SK-N-SH treated with all-trans-retinoic acid at 6 μM for 48 hours (cell line): ENCODE data around the gene BRAP.

Experiments used
- ATAC-seq: fragments of 200-7000 bp; cut with Tn5 transposase; 3 replicates; pipeline ENCODE4 v1.9.1; 2020; ENCODE audit warnings: mild to moderate bottlenecking, moderate library complexity
- ARNTL ChIP-seq: fragments of 450-650 bp; formaldehyde crosslinking; IDR thresholded peaks from 2 replicates; pipeline ENCODE4 v1.5.0; 2020; ENCODE audit warnings: low read depth, mild to moderate bottlenecking, moderate library complexity, borderline replicate concordance
- BACH2 ChIP-seq: fragments of 250-450 bp; sonication (Bioruptor Pico); IDR thresholded peaks from 2 replicates; pipeline ENCODE4 v1.9.0; 2021; ENCODE audit warnings: mild to moderate bottlenecking, borderline replicate concordance
- CSDC2 ChIP-seq: fragments of 250-450 bp; sonication (Bioruptor Pico); IDR thresholded peaks from 2 replicates; pipeline ENCODE4 v1.5.0; 2020; ENCODE audit warnings: mild to moderate bottlenecking, moderate library complexity
- ESRRG ChIP-seq: fragments of 250-450 bp; sonication (Bioruptor Pico); IDR thresholded peaks from 2 replicates; pipeline ENCODE4 v1.6.1; 2021; ENCODE audit warnings: mild to moderate bottlenecking
- GLIS3 ChIP-seq: fragments of 250-450 bp; sonication (Bioruptor Pico); IDR thresholded peaks from 2 replicates; pipeline ENCODE4 v1.5.0; 2020; ENCODE audit warnings: mild to moderate bottlenecking, moderate library complexity
- ISL1 ChIP-seq: fragments of 250-450 bp; sonication (Bioruptor Pico); IDR thresholded peaks from 2 replicates; pipeline ENCODE4 v2.1.2; 2022; ENCODE audit warnings: mild to moderate bottlenecking, moderate library complexity
- OSR1 ChIP-seq: fragments of 250-450 bp; sonication (Bioruptor Pico); IDR thresholded peaks from 2 replicates; pipeline ENCODE4 v1.8.0; 2022; ENCODE audit warnings: moderate library complexity, mild to moderate bottlenecking, inconsistent platforms
- PPARA ChIP-seq: fragments of 250-450 bp; sonication (Bioruptor Pico); IDR thresholded peaks from 2 replicates; pipeline ENCODE4 v1.5.0; 2020; ENCODE audit warnings: mild to moderate bottlenecking, borderline replicate concordance
- RARB ChIP-seq: fragments of 250-450 bp; sonication (Bioruptor Pico); IDR thresholded peaks from 2 replicates; pipeline ENCODE4 v1.8.0; 2021; ENCODE audit warnings: mild to moderate bottlenecking, moderate library complexity
- SNAI2 ChIP-seq: fragments of 250-450 bp; sonication (Bioruptor Pico); IDR thresholded peaks from 2 replicates; pipeline ENCODE4 v1.5.0; 2020; ENCODE audit warnings: mild to moderate bottlenecking, moderate library complexity
- TCF4 ChIP-seq: fragments of 250-450 bp; sonication (Bioruptor Pico); IDR thresholded peaks from 2 replicates; pipeline ENCODE4 v1.8.0; 2021; ENCODE audit warnings: mild to moderate bottlenecking, moderate library complexity, borderline replicate concordance
- TOX ChIP-seq: fragments of 250-450 bp; sonication (Bioruptor Pico); IDR thresholded peaks from 2 replicates; pipeline ENCODE4 v1.8.0; 2021; ENCODE audit warnings: mild to moderate bottlenecking, moderate library complexity, borderline replicate concordance
- ZC3H10 ChIP-seq: fragments of 250-450 bp; sonication (Bioruptor Pico); IDR thresholded peaks from 2 replicates; pipeline ENCODE4 v1.5.1; 2021; ENCODE audit warnings: mild to moderate bottlenecking, moderate library complexity
- ZFP3 ChIP-seq: fragments of 250-450 bp; sonication (Bioruptor Pico); IDR thresholded peaks from 2 replicates; pipeline ENCODE4 v1.5.0; 2020; ENCODE audit warnings: mild to moderate bottlenecking, moderate library complexity
- ZFP30 ChIP-seq: fragments of 450-650 bp; formaldehyde crosslinking; IDR thresholded peaks from 2 replicates; pipeline ENCODE4 v1.5.0; 2022; ENCODE audit warnings: mild to moderate bottlenecking, moderate library complexity
- ZNF565 ChIP-seq: fragments of 450-650 bp; formaldehyde crosslinking; conservative IDR thresholded peaks from 2 replicates; pipeline ENCODE4 v1.5.0; 2020; ENCODE audit warnings: low read depth, mild to moderate bottlenecking, moderate library complexity
- ZNF70 ChIP-seq: fragments of 450-650 bp; formaldehyde crosslinking; IDR thresholded peaks from 2 replicates; pipeline ENCODE4 v1.5.0; 2020; ENCODE audit warnings: mild to moderate bottlenecking, moderate library complexity
- ZNF8 ChIP-seq: fragments of 450-650 bp; formaldehyde crosslinking; IDR thresholded peaks from 2 replicates; pipeline ENCODE4 v1.5.0; 2020; ENCODE audit warnings: mild to moderate bottlenecking, moderate library complexity
- TF ChIP-seq, protein P1 (sequence below): fragments of 250-450 bp; sonication (Bioruptor Pico); IDR thresholded peaks from 2 replicates; pipeline ENCODE4 v1.8.0; 2021; ENCODE audit warnings: low read depth, mild to moderate bottlenecking, moderate library complexity, borderline replicate concordance
- TF ChIP-seq, protein P2 (sequence below): fragments of 250-450 bp; sonication (Bioruptor Pico); IDR thresholded peaks from 2 replicates; pipeline ENCODE4 v1.5.0; 2020; ENCODE audit warnings: mild to moderate bottlenecking, moderate library complexity
- TF ChIP-seq, protein P3 (sequence below): fragments of 250-450 bp; sonication (Bioruptor Pico); IDR thresholded peaks from 2 replicates; pipeline ENCODE4 v1.8.0; 2020; ENCODE audit warnings: mild to moderate bottlenecking, moderate library complexity, borderline replicate concordance

Gene BRAP

DNA sequence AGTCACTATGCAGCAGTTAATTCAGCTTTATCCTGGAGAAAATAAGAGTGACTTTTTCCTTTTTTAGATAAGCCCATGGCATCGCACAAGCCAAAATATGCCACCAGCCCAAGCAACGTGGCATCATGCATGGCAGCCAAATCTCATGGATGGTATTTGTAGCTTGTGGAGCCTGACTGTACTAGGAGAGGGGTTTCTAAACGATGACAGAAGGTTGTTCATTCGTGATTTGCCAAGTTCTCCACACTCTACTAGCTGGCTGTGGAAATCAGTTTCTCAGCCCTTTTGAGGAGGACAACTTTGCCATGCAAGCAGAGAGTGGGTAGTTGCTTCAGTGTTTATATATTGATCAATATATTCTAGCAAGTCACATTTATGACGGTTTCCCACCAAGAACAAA lies 45.2 kb downstream of the BRAP start:
- TF ChIP-seq GLIS3 (CRISPR knock-in tag) (no peak), ZNF70 (no peak), ARNTL (CRISPR knock-in tag) (no peak), ZFP30 (CRISPR knock-in tag) (no peak), PPARA (no peak), RARB (CRISPR knock-in tag) (no peak)
- TF ChIP-seq, protein P1, sequence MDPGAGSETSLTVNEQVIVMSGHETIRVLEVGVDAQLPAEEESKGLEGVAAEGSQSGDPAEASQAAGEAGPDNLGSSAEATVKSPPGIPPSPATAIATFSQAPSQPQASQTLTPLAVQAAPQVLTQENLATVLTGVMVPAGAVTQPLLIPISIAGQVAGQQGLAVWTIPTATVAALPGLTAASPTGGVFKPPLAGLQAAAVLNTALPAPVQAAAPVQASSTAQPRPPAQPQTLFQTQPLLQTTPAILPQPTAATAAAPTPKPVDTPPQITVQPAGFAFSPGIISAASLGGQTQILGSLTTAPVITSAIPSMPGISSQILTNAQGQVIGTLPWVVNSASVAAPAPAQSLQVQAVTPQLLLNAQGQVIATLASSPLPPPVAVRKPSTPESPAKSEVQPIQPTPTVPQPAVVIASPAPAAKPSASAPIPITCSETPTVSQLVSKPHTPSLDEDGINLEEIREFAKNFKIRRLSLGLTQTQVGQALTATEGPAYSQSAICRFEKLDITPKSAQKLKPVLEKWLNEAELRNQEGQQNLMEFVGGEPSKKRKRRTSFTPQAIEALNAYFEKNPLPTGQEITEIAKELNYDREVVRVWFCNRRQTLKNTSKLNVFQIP: no peak
- ATAC-seq: no peak

DNA sequence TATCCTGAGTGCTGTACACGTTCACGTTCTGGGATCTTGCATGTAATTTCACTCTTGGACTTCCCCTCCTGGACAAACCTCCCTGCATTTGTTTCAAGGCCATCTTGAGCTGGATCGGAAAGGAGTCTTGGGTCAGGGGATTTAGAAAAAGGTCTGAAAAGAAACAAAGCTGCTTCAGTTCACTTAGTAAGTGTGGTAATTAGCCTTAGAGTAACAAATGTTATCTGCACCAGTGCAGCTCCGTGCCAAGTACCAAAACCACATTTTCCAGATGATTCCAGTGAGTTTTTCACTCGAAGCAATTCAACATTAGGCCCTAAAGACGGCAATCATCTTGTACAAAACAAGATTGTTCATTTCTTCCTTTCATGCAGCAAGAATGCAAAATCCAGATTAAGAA lies 47.2 kb downstream of the BRAP start:
- no peak for TF ChIP-seq TOX
- TF ChIP-seq ZNF70: no peak
- no peak for TF ChIP-seq ARNTL (CRISPR knock-in tag)
- TF ChIP-seq ZFP3: no peak
- TF ChIP-seq, protein P2, sequence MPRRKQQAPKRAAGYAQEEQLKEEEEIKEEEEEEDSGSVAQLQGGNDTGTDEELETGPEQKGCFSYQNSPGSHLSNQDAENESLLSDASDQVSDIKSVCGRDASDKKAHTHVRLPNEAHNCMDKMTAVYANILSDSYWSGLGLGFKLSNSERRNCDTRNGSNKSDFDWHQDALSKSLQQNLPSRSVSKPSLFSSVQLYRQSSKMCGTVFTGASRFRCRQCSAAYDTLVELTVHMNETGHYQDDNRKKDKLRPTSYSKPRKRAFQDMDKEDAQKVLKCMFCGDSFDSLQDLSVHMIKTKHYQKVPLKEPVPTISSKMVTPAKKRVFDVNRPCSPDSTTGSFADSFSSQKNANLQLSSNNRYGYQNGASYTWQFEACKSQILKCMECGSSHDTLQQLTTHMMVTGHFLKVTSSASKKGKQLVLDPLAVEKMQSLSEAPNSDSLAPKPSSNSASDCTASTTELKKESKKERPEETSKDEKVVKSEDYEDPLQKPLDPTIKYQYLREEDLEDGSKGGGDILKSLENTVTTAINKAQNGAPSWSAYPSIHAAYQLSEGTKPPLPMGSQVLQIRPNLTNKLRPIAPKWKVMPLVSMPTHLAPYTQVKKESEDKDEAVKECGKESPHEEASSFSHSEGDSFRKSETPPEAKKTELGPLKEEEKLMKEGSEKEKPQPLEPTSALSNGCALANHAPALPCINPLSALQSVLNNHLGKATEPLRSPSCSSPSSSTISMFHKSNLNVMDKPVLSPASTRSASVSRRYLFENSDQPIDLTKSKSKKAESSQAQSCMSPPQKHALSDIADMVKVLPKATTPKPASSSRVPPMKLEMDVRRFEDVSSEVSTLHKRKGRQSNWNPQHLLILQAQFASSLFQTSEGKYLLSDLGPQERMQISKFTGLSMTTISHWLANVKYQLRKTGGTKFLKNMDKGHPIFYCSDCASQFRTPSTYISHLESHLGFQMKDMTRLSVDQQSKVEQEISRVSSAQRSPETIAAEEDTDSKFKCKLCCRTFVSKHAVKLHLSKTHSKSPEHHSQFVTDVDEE: no peak
- no peak for TF ChIP-seq ZFP30 (CRISPR knock-in tag)
- TF ChIP-seq BACH2: no peak
- no peak for TF ChIP-seq ZC3H10 (CRISPR knock-in tag)
- no peak for ATAC-seq

DNA sequence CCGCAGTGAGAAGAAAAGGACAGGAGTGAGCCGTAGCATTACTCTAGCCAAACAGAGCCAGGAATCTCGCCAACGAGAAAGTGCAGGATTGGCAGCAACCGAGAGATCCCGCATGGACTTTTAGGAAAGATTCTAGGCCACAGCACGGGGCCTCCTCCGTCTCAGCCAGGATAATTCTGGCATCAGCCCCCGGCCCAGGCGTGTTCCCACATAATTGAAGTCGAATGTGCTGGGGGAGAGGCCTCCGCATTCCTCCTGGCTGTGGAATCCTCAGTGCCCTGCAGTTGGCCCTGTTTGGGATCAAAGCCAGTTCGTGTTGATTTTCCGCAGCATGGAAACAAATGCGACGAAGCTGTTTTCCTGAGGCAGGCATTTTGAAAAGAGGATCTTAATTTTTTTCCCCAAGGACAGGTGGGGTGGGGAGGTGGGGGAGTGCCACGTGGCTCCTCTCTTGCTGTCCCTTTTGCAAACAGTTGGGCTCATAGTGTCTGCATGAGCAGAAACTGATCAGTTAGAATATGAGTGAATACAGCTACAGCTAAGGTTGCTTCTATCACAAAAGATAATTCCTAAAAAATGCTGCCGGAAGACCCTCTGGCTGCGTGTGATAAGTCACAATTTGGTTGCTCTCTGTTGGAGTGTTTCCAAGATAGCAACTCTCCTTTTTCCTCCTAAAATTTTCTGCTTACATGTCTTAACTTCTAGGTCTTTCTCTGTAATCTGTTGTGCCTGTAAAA lies 49.4 kb downstream of the BRAP start:
- peak; percentile 89 for ATAC-seq
- TF ChIP-seq SNAI2 (CRISPR knock-in tag): 0 out of 2 replicates have a peak, but pooled peaks have one; percentile 9
- TF ChIP-seq ZNF8 (CRISPR knock-in tag): no peak
- TF ChIP-seq, protein P2: 0 out of 2 replicates have a peak, but pooled peaks have one; percentile 30
- TF ChIP-seq, protein P1: no peak
- TF ChIP-seq ZFP30 (CRISPR knock-in tag): no peak
- TF ChIP-seq BACH2: no peak
- TF ChIP-seq CSDC2 (CRISPR knock-in tag): peak; percentile 73; the same call in 1 of the 2 replicates
- TF ChIP-seq TCF4: no peak
- 0 out of 2 replicates have a peak, but pooled peaks have one; percentile 36 for TF ChIP-seq GLIS3 (CRISPR knock-in tag)
- TF ChIP-seq ISL1 (CRISPR knock-in tag): peak; percentile 41; the same call in 1 of the 2 replicates

DNA sequence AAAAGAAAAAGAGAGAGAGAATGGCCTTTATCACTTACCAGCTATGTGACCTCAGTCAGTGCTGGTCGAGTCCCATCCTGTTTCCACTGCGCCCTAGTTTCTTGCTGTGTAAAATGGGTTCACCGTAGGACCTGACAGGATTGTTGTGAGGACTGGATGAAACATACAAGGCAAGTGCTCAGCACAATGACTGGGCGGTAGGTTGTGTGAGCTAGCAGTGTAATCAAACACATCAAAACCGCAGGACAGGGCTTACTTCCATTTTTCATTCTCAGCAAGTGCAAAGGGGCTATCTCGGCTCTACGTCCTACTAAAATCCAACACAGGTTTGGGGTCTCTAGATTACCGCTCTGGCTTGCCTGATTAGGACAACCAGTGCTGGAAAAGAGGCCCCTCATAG lies 50.2 kb downstream of the BRAP start:
- ATAC-seq: no peak; the same call in 2 of the 3 replicates
- TF ChIP-seq BACH2: no peak
- no peak for TF ChIP-seq CSDC2 (CRISPR knock-in tag)
- no peak for TF ChIP-seq OSR1 (CRISPR knock-in tag)
- no peak for TF ChIP-seq ESRRG (CRISPR knock-in tag)
- no peak for TF ChIP-seq RARB (CRISPR knock-in tag)
- no peak for TF ChIP-seq ISL1 (CRISPR knock-in tag)
- no peak for TF ChIP-seq ZNF565 (CRISPR knock-in tag)
- TF ChIP-seq, protein P2: no peak
- no peak for TF ChIP-seq ARNTL (CRISPR knock-in tag)
- TF ChIP-seq, protein P3, sequence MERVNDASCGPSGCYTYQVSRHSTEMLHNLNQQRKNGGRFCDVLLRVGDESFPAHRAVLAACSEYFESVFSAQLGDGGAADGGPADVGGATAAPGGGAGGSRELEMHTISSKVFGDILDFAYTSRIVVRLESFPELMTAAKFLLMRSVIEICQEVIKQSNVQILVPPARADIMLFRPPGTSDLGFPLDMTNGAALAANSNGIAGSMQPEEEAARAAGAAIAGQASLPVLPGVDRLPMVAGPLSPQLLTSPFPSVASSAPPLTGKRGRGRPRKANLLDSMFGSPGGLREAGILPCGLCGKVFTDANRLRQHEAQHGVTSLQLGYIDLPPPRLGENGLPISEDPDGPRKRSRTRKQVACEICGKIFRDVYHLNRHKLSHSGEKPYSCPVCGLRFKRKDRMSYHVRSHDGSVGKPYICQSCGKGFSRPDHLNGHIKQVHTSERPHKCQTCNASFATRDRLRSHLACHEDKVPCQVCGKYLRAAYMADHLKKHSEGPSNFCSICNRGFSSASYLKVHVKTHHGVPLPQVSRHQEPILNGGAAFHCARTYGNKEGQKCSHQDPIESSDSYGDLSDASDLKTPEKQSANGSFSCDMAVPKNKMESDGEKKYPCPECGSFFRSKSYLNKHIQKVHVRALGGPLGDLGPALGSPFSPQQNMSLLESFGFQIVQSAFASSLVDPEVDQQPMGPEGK (CRISPR knock-in tag): no peak
- TF ChIP-seq GLIS3 (CRISPR knock-in tag): no peak
